Camera-type eye (tissue), 1 donor: ENCODE measurements around the gene SLC25A43. TPM values are rescaled to one million over a fixed set of nuclear protein-coding genes. Genes with fewer than 3 reads are reported as not detected.

ENCODE experiments used
- total RNA-seq: library from RNA; depleted of rRNA; stranded (reverse); fragments of >200 nt; gene quantifications from one replicate; pipeline ENCODE4 v1.2.3, GENCODE V29; 2014

The SLC25A43 gene
- 7.0 TPM for total RNA-seq

DNA sequence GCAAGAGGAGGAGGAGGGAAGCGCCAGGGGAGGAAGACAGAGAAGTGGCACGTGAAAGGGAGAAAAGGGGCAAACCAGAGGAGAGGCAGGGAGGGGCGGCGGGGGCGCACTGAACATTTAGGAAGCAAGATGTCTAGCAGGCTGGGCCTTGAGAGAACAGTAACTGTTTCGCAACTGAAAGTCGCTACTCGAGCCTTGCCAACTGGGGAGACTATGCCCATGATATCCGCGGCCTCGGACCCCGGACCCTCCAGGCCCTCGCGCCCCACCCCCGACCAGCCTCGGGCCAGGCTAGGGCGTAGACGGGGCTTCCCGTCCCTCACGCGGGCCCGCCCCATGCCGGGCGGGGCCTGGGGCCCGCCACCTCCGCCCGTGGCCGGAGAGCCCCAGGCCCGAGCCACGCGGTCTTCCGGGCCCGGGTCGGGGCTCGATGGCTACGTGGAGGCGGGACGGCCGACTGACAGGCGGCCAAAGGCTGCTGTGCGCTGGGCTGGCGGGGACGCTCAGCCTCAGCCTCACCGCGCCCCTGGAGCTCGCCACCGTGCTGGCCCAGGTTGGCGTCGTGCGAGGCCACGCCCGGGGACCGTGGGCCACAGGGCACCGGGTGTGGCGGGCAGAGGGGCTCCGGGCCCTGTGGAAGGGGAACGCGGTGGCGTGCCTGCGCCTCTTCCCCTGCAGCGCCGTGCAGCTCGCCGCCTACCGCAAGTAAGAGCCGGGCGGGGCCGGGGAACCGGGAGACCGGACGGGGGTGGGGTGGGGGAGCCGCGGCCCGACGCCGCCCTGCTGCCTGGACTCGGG, at the start of gene SLC25A43:
TSS of gene SLC25A43 (plus strand) at position 363 of the 798 bp plus-strand sequence. CDS start at position 431, 68 bp downstream.

GRCh38 chrX:119467842-119468550, 68.9 kb downstream of the SLC25A43 start, which contains the start of gene SLC25A5:
TSS of gene SLC25A5 (plus strand) at chrX:119468444. CDS start at chrX:119468516, 72 bp downstream.

Other genes with a start within 250 kb of the SLC25A43 start
- gene PGRMC1, start 163.1 kb upstream of the SLC25A43 start, total RNA-seq = 162 TPM
- gene SLC25A5, start 69.1 kb downstream of the SLC25A43 start, total RNA-seq = 109 TPM
- gene STEEP1, start 166.1 kb downstream of the SLC25A43 start, total RNA-seq = 50.4 TPM
- gene UBE2A, start 175.2 kb downstream of the SLC25A43 start, total RNA-seq = 50.6 TPM
- 16.1 TPM for gene NKRF, start 207.1 kb downstream of the SLC25A43 start, total RNA-seq